ENCODE results near the gene WNT16.
"Not testable (repeated sequence)": the region's sequence is repeated elsewhere in the genome, so short reads cannot be mapped to it uniquely, and the experiment has no call there.

WNT16 gene

GRCh38 chr7:121328508-121329190 lies at the start of gene WNT16:
WNT16 (plus strand) TSS chr7:121329000; CDS start chr7:121329293, 293 bp downstream.
- no peak for DNase-seq

GRCh38 chr7:121279060-121279620 lies 49.7 kb upstream of the WNT16 start:
- DNase-seq = no peak

DNA sequence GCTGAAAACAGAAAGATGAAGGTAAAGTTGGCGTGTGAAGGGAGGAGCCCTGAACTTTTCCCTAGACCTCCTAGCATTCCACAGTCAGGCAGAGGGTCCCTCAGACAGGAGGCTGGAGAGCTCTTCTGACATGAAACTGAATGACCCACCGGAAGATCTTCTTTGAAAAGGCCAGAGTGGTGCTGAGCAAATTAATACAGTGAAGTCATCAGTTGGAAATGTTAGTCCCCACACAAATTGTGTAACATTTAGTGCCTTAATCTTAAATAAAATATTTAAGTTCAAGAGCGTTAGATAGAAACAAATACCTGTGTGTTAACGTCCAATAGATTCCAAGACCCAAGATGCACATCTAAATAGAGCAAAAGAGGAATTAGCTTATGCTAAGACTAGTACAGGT lies 49.0 kb upstream of the WNT16 start:
- DNase-seq = no peak

GRCh38 chr7:121280656-121281055 lies 48.1 kb upstream of the WNT16 start:
- DNase-seq = no peak

DNA sequence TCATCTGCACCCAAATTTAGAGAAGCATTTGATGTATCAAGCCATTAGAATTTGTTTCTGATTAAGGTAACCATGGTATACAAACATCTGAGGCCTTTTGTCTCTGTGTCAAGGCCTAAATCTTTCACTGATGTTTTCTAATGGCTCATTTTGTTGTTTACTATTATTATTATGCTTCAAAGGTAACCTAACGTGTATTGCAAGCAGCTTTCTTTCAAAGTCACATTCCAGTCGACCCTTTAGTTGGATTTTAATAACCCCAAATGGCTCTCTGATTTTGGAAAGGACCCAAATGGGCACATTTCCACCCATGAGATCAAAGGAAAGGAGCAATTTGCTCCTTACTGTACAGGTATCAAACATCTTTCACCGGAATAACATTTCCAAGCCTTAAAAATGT lies 46.7 kb upstream of the WNT16 start:
- DNase-seq = no peak

DNA sequence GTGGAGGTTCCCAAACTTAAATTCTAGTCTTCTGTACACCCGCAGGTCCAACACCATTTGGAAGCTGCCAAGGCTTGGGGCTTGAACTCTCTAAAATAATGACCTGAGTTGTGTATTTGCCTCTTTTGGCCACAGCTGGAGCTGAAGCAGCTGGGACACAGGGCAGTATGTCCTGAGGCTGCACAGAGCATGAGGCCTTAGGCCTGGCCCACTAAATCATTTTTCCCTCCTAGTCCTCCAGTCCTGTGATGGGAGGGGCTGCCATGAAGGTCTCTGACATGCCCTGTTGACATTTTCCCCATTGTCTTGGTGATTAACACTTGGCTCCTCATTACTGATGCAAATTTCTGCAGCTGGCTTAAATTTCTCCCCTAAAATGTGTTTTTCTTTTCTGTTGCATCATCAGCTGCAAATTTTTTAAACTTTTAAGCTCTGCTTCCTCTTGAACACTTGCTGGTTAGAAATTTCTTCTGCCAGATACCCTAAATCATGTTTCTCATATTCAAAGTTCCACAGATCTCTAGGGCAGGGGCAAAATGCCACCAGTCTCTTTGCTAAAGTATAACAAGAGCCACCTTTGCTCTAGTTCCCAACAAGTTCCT lies 43.6 kb upstream of the WNT16 start:
- no peak for DNase-seq

GRCh38 chr7:121286186-121286585 lies 42.6 kb upstream of the WNT16 start:
- no peak for DNase-seq

- DNase-seq = peak in 1 of 2 donors; percentile 18
Observed at GRCh38 chr7:121286742-121287734, 41.8 kb upstream of the WNT16 start.

- DNase-seq = no peak
Observed at GRCh38 chr7:121288894-121289293, 39.9 kb upstream of the WNT16 start.

DNA sequence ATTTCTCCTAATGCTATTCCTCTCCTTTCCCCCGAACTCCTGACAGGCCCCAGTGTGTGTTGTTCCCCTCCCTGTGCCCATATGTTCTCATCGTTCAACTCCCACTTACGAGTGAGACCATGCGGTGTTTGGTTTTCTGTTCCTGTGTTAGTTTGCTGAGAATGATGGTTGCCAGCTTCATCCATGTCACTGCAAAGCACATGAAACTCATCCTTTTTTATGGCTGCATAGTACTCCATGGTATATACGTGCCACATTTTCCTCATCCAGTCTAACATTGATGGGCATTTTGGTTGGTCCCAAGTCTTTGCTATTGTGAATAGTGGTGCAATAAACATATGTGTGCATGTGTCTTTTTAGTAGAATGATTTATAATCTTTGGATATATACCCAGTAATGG lies 38.9 kb upstream of the WNT16 start:
- DNase-seq = not testable (repeated sequence)

DNA sequence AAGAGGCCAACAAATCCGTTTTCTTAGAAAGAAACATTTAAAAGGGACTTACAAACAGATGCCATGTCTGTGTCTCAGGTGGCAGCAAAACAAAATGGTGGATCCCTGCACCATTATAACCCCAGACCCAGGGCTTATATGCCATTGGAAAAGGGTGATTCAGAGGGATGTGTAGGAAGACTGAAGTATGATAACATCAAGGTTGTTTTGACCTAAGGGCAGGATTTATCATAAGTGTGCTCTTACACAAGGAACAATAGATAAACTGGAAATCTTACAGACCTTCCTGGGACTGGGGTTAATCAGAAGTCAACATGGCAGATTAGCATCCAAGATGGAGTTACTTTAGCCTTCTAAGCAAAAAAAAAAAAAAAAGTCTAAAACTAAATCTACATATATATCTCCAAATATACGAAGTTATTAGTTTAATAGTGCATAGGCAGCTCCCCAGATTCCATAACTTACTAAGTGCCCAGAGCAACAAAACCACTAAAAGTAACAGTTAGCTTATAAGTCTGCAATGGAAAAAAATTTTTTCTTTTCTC lies 34.3 kb upstream of the WNT16 start:
- no peak for DNase-seq

- no peak for DNase-seq
Observed at GRCh38 chr7:121297843-121298242, 31.0 kb upstream of the WNT16 start.

DNA sequence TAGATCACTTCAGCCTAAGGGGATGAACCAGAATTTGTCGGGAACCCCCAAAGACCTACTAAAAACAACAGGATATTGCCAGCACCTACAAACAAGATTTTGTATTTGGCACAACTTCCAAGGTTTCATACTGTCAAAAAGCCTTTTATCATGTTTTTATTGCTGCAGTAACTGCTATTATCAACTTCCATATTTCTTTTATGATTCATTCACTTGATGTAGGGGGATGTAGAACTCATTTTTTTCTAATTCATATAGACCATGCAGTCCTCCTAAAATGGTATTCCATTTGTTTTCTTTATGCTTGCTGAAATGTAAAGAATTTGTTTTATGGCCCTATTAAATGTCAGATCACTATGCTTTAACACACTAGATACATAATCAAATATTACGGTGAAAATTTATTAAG lies 30.0 kb upstream of the WNT16 start:
- no peak for DNase-seq

DNA sequence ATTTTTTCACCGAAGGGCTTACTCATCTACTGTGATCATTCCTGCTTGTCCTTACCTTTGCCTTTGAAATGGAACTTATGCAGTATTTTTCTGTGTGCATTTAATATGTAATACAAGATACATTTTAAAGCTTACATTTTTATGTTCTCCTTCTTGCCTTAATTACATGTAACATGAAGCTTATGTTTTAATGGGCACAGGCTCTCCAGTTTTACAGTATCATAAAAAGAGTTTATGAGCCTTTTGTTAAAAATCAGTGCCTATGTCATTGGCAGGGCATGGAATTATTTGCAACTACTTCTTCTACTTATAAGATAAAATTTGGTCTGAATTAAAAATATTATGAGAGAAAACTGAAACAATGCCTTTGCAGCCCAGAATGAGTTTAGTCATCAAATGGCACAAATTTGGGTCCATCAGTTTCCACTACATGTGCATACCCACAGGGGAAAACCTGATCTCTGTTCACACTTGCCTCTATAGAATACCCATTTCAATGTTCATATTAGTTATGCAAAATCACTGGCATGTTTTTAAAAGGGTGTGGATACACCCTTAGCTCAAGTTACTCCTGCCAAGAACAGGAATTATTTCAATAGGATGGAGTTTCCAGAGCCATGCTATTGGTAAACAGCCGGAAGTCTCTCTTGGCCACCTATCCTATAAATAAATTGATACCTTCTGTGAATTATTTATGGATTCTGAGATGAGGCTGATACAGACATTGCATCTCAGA lies 27.9 kb upstream of the WNT16 start:
- DNase-seq = no peak

DNA sequence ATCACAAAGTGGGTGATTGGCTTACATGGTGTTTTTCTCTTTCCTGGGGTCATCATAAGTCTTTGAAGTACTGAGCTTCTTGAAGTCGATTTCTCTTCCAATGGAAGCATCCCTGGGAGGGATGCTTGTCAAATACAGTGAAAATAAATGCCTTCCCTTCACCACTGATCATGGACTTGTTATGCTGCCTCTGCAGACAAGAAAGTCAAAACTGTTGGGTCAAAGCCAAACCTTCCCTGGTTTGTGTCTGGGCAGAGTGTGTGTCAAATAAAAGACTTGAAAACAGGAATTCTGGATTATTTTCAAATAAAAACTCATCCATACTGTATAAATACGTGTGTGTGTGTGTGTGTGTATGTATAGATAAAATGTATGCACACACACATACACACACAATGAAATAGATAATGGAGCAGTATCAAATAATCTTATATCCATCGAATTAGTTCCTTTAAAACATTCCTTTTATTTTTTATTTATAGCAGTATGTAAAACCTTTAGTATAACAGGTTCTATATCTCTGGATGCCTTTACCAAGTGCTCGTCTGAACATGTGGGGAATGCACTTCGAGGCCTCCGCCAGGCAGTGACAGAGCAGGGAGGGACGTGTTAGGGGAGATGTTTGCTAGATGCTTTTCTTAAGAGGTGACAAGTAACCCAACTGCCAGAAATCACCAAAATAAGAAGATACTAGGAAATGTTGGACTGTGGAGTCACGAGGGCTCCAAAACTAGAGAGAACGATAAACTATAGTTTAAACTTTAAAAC lies 27.2 kb upstream of the WNT16 start:
- DNase-seq = no peak

DNA sequence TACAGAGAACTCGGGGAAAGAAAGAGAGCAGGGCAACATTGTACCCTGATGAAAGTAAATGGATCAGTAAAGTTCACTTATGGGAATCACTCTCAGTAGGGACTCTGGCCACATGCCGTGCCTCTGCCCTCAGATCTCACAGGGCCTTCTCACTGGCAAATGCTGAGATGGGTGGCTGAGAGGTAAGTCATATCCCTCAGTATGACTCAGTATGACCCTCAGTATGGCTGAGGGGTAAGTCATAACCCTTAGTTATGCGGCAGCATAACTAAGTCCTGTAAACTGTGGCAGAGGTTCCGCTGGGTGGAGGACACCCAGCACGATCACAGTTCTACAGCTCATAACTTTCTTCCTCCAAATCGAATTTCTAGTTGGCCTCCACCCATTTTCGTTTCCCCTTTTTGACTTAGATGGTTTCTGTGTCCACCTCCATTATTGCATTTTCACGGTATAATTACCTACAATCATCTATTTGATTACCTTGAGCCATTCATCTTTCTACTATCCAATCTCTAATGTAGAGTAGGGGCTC lies 26.5 kb upstream of the WNT16 start:
- DNase-seq = no peak

DNA sequence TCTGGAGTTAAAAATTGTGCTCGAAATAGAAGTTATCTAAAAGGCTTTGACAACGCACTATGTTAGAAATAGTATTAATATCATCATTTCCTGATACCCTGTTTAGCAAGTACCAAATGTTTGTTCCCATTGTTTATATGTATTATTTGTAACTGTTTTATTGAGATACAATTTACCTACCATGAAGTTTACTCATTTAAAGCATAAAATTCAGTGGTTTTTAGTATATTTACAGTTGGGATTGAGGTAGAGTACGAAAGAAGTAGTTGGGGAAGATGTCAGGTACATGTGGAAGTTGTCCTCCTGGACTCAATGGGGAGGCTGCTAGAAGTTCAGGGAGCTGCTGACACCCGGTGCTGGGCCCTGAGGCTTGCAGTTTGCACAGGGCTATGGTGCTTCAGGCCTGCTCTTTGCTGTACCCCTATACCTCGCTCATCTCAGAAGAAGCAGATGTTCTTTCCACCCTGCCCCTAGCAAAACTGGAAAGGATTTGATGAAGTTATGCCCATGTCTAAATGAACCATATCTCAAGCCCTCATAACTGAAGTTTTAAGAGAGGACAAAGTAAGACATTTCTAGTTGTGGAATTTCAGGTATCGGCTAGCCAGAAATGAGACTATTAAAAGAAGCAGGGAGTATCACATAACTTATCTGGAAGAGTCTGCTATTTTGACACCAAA lies 25.2 kb upstream of the WNT16 start:
- DNase-seq = no peak

DNA sequence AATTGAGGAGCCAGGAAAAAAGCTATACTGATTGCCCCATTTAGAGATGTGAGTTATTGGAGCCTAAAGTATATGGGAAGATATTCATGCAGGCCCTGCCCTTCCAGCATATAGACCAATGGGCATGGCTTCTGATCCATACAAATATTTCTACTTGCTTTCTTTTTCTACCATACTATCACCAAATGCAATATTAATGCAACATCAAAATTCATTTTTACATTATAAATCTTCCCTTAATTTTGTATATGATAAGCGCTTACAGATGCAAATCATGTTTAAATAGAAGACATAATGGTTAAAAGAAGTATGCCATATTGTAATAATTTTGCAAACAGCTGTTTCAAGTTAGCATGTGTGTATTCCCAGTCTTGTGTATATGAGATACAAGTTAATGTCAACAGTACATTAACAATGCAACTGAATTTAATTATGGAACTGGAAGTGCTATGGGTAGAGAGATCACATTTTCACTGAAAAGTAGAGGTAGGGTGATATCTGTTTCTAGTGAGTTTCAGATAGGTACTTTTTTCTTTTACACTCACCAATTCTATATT lies 24.6 kb upstream of the WNT16 start:
- DNase-seq = no peak

- no peak for DNase-seq
Observed at GRCh38 chr7:121305109-121305508, 23.7 kb upstream of the WNT16 start.

- no peak for DNase-seq
Observed at GRCh38 chr7:121306565-121306964, 22.2 kb upstream of the WNT16 start.
